GM19324 (cell line): ENCODE measurements around the gene SERINC4.
A peak's percentile ranks its signal among the peaks of the same experiment; 100 is the strongest.

Source experiments
- ATAC-seq: cut with Tn5 transposase; IDR thresholded peaks from one replicate; pipeline ENCODE4 v1.9.1; 2021; ENCODE audit warnings: mild to moderate bottlenecking, moderate library complexity; ENCODE audit not compliant: unreplicated experiment, low FRiP score

The SERINC4 gene

DNA sequence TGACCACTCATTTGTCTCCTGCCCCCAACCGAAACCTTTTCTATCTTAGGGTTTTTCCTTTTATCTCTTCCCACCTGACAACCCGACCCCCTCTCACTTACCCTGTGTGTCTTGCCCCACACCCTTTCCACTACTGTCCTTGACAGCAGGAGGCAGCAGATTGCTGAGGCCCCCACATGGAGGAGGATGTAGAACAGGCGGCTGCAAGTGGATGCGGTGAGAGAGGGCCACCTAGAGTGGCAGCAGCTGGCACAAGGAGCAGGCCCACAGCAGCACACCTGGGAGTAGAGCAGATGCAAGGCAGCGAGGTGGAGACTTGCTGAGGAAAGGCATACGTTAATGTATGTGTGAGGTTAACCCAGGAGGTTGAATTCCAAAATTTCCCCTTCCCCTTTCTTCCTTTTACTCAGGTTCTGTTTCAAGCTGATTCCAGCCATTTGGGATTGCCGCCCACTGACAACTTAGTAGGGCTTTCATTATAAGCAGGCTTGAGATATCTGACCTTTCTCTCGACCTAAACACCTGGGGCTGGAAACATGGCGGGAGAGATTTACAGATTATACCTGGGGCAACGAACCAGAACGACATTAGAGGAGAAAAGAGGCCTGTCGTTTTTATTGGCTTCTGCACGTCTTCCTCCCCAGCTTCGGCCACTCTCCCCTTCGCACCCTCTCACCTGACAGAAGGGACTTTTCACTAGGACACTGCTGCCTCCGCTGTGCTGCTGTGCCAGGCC lies 643 bp downstream of the SERINC4 start:
- ATAC-seq: no peak

DNA sequence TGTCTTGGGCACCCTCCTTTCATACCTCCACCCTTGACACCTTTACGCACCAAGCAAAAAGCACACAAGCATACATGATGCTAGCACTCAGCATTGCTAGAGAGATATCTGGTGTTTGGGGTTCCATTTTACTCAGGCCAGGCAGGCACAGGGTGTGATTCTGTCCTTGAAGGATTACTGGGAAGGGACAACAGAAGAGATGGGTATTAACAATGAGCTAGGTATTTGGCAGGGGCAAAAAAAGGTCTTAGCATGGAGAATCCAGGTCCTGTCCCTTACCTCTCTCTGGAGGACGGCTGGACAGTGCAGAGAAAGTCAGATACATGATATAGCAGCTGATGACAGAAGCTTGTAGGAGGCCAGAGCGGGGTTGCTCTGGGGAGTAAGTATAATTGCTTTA lies 3.5 kb downstream of the SERINC4 start:
- no peak for ATAC-seq

DNA sequence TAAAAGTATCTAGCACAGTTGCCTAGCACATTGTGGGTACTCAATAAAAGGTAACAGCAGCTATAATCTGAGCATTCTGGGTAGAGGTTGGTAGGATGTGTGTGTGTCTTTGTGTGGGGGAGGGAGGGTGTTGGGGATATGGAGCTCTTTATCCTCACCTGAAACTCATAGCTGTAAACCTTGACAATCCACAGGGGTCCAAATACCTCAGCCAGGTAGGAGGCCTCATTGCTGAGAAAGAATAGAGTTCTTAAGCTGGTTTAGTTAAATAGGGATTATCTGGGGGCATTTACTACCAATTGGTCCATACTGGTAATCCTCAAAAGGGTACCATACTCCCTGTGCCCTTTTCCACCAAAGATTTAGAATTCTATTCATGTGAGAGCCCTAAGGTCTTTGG lies 4.0 kb downstream of the SERINC4 start:
- no peak for ATAC-seq

DNA sequence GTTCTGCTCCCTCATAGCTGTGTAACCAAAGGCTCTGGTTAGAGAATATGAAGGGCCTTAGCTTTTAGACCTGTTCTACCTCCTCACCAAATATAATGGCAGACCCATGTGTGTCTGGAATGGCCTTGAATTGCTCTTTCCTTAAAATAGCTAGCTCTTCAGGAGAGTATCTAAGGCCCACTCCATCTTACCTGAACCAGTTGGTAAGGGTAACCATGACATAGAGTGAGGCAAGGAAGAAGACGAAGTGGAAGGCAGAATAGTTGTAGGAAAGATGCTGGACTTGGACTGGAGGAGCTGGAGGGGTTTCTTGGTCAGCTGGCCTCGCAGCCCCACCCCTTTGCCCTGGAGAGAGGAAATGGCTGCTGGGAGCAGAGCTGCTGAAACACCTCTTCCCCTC lies 4.8 kb downstream of the SERINC4 start:
- ATAC-seq: no peak

DNA sequence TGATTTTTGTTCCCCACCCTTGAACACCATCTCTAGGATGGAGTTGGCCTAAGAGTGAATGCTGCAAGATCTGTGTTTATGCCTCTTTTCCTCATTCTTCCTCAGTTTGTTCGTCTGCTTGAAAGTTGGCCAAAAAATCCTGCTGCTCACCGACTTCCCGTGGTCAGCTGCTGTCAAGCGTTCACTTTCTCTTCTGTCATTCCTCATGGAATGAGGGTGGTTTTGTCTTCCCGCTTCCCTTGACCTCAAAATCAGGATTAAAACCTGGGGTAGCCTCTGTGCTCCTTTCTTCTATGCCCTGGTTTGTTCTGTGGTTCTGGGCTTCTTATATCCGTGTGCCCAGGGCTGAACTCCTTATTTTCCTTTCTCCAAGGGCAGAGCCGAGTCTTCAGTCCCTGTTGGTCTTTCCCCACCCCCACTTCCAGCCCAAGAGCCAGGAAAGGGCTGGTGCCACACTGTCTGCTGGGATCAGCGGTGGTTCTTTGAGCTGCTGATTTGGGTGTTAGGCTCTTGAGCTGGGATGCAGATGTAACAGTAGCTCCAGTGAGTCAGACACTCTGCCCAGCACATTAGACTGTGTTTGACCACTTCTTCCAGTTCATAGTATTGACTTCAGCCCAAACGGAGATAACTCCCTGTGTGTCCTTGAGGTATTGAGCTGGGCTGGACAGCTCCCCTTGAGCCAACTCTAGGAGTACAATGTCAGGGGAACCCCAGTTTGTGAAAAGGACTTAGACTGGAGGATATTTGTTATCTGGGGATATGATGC lies 5.6 kb downstream of the SERINC4 start:
- ATAC-seq: no peak

DNA sequence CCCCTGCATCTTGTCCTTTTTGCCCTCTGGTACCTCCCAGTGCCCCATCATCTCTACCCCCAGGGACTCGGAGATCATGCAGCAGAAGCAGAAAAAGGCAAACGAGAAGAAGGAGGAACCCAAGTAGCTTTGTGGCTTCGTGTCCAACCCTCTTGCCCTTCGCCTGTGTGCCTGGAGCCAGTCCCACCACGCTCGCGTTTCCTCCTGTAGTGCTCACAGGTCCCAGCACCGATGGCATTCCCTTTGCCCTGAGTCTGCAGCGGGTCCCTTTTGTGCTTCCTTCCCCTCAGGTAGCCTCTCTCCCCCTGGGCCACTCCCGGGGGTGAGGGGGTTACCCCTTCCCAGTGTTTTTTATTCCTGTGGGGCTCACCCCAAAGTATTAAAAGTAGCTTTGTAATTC lies 6.4 kb downstream of the SERINC4 start:
- ATAC-seq: no peak

DNA sequence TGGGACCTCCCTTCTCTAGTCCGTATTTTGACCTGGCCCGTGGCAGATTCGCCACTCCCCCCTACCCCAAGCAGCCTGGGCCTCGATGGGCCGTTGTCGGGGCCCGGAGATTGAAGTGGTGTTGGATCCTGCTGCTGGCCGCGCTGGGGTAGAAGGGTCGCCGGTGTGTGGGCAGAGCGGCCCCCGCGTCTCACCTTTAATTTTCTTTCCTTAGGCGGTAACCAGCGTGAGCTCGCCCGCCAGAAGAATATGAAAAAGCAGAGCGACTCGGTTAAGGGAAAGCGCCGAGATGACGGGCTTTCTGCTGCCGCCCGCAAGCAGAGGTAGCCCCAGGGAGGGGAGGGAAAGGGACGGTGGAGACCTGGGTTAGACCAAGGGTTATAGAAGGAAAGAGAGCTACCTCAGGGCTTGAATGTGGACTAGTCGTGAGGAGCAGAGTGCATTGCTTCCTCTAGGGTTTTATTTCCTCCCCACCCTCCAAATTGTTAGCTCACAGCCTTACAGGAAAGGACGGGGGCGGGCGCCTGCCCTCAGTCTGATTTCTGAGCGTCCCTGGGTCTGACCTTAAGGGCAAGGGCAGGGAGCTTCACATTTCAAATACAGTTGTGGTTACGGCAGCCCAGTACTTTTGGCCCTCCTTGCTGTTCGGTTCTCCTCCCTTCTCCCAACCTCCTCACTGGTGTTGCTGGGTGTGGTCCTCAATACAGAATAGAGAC lies 7.1 kb downstream of the SERINC4 start:
- peak; percentile 23 for ATAC-seq

DNA sequence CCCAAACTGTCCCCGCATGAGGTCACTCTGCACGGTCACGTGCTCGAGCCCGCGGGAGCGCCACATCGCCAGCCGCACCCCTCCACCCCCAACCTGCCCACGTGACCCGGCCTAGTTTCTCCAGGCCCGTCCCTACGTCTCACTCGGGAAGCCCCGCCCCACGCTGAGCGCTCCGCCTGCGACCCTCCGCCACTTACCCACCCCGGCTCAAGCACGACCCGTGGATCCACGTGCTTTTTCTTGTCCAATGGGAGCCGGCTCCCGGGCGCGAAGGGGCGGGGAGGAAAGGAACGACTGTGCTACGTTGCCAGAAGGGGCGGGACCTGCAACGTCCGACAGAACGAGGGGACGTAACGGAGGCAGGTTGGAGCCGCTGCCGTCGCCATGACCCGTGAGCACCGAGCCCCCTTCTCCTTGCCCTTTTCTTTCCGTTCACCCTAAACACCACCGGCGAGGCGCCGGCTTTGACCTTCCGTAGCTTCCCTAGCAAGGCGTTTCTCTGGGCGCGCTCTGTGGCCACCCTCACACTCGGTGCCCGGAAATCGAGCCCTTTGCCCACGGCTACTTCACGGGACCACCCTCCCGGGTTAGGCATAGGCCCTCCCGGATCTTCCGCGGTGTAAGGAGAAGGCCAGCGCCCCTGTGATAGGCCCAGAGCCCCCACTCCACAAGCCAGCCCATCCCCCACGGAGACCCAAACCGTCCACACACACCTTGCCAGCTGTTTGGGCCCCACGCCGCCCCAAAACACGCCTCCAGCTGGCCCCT lies 7.8 kb downstream of the SERINC4 start, which contains the start of gene SERF2:
Gene SERF2, plus strand, starts transcription at position 328 of the 768 bp plus-strand sequence. Its CDS starts 57 bp downstream, at position 385.
- ATAC-seq: peak; percentile 93

DNA sequence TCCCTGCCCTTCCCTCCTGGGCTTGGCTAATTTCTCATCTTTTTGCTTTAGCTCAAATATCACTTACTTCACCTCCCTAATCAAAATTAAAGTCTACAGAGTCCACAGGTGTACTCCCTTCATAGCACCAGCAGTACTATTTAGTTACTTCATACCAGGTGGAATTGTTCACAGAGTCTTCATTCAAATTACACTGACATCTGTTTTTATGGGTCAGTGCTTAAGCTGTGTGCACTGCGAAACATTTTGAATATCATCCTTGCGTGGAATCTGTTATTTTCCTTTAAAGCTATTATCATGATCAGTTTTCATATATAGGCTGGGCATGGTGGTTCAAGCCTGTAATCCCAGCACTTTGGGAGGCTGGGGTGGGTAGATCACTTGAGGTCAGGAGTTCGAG lies 10.6 kb downstream of the SERINC4 start:
- no peak for ATAC-seq

DNA sequence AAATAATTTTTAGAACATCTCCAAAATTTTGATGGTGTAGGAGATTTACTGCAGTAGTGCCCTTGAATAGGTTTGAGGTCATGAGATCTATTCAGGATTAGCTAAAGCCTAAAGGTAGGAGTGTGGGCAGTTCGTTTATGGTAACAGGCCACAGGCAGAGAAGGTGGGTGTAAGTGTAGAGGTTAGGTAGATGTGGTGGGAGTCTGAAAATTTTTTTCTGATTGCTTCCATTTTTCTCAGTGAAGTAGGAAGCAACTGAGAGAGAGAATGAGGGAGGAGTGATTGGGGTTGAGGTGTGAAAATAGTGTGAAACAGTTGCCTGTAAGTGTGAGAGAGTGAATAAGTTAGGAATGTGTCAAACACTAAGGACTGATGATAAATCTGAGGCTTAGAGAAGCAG lies 21.0 kb downstream of the SERINC4 start:
- ATAC-seq: no peak

DNA sequence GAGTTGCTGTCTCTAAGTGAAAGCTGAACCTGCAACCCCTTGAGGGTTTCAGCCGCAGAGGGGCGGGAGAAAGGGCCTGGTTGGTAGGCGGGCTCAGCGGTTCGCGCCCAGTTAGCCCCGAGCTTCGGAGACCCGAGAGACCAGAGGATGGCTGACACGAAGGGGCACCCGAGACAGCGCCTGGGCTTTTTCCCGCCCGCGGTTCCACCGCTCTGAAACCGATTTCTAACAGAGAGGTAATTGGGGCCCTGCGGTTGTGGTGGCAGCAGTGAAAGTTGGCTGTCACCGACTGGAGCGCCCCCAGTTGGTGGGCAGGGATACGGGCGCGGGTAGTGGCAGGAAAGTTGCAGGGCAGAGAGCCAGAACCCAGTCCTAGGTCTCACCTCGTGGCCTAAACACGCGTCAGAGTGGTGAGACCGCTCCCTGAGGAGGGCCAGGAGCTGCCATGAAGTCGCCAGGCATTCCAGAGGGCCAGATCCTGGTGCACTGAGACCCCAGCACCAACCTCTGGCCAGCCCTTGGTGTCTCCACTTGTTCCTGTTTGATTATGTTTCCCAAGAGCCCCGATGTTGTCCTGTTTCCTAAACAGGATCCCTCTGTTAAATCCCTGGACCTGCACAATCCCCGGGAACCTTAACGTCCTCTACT lies 22.6 kb downstream of the SERINC4 start:
- ATAC-seq: peak; percentile 42

DNA sequence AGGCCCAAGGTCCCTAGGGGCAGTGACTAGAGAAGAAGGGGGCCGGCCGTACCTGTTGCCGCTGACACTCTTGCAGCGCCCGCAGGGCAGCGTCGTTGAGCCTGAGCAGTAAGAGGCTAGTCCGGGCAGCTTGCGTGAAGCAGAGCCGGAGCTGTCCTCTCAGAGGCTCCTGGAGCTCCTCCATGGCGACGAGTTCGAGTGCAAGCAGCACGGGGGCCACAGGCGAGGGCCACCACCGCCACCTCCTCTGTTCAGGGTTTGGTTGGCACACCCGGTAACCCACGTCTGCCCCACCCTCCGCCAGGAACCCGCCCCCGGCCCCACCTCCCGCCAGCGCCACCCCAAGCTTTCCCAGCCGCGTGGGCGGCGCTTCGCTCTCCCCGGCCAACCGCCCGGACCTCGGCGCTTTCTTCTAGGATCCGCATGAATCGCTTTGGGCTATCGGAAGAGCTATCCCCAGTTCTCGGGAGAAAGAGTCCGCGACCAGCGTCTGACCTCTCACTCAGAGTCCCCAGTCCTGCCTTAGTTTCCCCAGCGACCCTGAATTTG lies 23.2 kb downstream of the SERINC4 start, which contains the start of gene ELL3:
Gene ELL3, minus strand, starts transcription at position 249 of the 549 bp plus-strand sequence. Its CDS starts 65 bp downstream, at position 184.
- peak; percentile 43 for ATAC-seq

DNA sequence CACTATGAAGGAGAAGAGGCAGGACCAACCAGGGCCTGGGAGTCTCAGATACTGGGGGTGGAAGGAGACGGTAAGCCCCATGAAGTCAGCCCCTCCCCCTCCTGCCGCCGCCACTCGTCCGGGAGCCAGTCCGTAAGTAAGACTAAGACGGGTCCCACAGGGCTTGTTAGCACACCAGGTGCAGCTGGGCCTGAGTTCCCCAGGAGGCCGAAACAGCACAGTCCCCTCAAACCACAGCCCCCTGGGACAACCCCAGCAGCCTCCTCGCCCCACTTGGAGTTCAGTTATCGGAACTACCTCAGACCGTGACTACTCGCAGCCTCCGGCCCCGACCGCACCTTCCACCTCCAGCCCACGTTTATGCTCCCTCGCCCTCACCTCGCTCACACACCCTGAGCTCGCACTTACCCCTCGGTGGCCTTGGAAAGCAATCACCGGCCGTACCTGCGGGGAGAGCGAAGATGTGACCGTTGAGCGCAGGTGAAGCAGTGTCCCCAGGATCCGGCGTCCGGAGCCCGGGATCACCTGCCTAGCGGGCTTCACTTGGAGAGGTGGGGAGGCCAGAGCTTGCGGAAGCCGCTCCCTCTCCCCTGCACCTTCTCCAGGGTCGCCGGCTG lies 23.8 kb downstream of the SERINC4 start:
- peak; percentile 54 for ATAC-seq

DNA sequence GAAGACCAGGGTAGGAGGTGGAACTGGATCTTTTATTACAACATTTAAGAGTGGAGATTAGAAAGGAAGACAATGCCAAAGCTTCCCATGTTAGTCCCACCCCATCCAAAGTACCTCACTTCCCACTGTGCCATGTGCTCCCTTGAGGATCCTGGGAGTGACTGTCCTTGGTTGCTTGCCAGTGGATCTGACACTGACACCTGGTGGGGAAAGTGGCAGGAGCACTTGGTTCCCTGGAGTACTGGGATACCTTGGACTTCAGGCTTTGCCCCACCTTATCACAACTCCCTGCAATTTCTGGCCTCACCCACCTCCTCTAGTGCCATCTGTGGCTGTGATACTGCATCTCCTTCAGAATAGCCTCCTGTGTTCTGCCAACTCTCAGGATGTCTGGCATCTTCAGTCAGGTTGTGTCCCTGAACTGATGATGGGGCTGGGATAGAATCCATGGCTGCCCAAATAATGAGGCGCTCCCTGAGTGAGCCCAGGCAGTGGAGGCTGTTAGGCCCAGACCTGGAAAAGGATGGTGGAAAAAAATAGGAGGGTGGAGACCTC lies 24.5 kb downstream of the SERINC4 start:
- no peak for ATAC-seq

DNA sequence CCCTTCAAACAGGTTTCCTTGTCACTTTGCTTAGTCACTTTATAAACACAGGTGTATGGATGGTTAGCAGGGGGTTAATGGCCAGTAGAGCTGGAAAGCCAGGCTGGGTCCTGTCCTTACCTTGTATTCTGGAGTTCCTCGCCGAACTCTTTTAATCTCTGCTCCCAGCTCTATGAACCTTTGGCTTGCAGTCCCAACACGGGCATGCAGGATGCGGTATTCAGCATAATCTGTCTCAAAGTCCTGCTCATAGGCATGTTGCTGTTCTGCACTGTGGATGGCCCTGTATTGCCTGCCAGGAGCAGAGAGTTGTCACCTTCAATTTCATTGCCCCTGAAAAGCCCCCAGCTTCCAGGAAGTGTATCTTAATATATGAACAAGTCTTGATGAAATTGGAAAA lies 26.0 kb downstream of the SERINC4 start:
- ATAC-seq: no peak

DNA sequence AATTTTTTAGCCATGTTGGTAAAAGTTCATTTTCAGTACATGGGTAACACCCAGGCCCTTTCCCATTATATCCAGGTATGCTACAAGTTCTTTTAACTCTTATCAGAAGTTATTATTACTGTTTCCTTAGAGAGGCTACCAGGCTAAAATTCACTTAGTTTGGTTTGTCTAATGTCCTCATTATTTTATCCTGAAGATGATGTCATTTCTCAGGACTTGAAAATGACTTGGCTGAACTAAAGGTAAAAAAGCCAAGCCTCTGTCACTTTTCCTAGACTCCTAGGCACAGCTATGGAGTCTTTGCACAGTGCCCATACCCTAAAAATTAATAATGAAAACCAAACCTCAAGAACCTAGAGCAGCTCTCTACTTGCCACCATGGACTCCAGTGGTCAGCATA lies 27.4 kb downstream of the SERINC4 start:
- no peak for ATAC-seq

DNA sequence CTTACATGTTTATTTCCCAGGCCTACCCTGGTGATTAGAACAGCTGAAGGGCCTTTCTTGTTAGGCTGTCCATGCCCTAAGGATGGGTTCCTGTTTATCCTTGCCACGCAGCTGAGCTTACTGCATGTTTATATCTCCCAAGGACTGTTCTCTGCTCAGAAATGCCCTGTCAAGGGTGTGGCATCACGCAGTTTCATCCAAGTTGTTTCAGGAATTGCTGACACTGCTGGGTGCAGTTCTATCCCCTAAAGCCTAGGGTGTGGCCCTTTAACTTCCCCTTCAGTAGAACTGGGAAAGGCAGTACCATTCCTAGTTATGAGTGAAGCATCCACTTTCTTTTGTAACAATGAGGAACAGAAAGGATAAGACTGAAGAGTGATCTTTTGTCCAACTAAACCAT lies 28.2 kb downstream of the SERINC4 start:
- no peak for ATAC-seq

DNA sequence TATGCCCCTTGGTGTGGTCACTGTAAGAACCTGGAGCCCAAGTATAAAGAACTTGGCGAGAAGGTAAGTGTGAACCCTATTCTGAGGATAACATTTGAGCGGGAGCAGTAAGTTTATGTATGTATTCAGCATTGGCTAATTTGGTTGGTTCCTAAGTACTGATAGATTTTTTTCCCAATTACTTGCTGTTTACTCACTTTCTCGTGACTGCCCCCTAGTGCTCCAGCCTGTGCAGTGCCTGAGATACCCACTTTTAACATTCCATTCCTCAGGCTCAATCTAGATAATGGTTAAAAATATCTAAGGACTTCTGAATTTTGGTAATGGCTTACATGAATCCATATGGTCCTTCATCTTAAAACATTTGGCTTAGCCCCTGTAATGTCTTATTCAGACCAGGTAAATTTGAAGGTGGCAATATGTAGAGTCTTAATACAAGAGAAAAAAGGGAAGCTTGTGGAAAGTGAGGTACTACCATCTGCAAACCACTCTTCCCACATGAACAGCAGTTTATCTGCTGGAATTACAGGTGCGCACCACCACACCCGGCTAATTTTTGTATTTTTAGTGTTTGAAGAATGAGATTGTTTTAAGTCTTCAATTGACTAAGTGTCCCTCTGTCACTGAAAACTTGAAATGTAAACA lies 30.3 kb downstream of the SERINC4 start:
- ATAC-seq: no peak
